HG02884 (cell line): Measurements from ENCODE around the gene ST8SIA2.
"Not testable (repeated sequence)": the region's sequence is repeated elsewhere in the genome, so short reads cannot be mapped to it uniquely, and the experiment has no call there.

Source experiments
- ATAC-seq: cut with Tn5 transposase; IDR thresholded peaks from one replicate; pipeline ENCODE4 v1.9.1; 2021; ENCODE audit warnings: mild to moderate bottlenecking, moderate library complexity; ENCODE audit not compliant: unreplicated experiment

ST8SIA2 gene

DNA sequence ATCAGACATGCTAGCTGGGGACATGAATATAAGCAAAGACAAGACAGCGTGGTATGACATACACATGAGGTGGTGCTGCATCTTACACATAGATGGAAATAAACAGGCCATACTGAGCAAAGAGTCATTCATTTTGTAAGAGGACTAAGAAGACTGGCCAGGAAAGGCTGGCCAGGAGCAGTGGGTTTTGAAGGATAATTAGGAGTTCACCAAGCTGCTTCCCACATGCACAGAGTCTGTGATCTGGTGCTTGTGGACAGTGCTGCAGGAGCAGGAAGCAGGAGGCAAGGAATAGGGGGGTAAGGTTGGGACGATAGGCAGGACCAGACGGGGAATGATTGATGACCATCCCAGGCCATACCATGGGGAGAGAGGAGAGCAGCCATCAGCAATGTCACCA, 41.5 kb downstream of the ST8SIA2 start:
- no peak for ATAC-seq

GRCh38 chr15:92438471-92438870, 44.8 kb downstream of the ST8SIA2 start:
- ATAC-seq, result no peak

DNA sequence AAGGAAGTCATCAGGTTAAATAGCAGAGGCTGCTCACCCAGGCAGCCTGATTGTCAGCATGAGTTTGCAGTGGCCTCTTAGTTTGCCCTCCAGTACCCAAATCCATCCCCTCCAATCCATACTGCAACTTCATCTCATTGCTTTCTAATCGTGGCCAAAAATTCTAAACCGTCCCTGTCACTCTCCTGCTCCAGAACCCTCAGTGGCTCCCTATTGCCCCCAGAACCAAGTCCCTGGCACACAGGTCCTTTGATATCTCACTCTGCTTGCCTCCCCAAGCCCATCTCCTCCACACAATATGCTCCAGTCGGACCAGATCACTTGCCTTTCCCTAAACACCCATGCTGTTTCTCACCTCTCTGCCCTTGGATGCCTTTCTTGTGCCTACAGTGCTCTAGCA, 49.7 kb downstream of the ST8SIA2 start:
- ATAC-seq, result no peak

- no peak for ATAC-seq
Observed at GRCh38 chr15:92444631-92445030, 51.0 kb downstream of the ST8SIA2 start.

DNA sequence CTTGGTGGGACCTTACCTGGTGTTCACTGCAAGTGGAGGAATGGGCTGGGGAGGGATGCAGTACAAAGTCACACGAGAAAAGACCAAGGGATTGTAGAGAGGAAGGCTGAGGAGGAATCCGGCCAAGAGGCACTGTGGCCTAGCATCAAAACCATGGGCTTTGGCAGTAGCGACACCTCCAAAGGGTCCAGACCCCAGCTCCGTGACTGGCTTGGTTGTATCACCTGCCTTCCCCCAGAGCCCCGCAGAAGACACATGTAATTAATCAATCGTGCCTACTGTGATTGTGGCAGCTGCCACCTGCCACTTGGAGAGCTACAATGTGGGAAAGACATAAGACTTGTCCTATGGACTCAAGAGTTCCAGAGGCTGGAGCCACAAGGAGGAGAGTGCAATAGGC, 54.7 kb downstream of the ST8SIA2 start:
- ATAC-seq, result no peak

DNA sequence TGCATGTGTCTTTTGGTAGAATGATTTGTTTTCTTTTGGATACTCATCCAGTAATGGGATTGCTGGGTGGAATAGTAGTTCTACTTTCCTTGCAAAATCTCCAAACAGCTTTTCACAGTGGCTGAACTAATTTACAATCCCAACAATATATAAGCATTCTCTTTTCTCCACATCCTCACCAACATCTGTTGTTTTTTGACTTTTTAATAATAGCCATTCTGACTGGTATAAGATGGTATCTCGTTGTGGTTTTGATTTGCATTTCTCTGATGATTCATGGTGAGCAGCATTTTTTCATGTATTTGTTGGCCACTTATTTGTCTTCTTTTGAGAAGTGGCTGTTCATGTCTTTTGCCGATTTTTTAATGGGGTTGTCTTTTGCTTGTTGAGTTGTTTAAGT, 55.8 kb downstream of the ST8SIA2 start:
- no peak for ATAC-seq

DNA sequence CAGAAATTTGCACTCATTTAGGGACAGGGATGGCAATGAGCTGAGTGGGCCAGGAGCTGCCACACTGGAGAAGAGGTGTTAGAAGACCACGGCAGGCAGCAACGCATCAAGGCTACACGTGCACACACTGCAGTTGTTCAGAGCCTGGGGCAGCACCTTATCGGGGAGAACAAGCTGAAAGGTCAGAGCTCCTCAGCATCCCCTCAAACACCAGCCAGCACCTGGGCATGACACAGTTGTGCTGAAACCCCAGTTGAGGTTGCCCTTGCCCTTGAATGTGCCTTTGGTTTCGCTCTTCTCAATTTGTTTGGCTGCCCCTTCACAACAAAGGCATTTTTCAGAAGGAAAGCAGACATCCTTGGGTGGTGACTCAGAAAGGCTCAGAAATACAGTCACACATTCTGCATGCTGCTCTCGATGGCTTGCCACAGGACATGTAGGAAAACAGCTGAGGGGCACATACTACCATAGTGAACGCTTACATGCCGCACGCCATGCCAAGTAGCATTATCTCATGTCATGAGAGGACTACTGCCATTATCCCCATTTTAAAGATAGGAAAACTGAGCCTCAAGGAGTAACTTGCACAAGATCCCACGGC, 57.6 kb downstream of the ST8SIA2 start:
- ATAC-seq, result no peak

DNA sequence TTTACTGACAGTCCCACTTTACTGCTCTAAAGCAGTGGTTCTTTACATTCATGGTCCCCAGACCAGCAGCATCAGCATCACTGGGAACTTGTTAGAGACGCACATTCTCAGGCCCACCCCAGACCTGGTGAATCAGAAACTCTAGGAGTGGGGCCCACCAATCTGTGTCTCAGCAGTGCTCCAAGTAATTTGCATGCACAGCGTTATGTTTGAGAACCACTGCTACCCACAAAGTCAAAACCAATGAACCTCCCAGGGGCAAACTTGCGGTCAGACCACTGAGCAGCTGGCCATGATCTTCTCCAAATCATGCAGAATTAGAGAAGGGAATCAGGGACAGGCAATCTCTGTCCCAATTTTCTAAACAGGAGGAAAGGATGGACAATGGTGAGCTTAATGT, 58.5 kb downstream of the ST8SIA2 start:
- ATAC-seq, result no peak

DNA sequence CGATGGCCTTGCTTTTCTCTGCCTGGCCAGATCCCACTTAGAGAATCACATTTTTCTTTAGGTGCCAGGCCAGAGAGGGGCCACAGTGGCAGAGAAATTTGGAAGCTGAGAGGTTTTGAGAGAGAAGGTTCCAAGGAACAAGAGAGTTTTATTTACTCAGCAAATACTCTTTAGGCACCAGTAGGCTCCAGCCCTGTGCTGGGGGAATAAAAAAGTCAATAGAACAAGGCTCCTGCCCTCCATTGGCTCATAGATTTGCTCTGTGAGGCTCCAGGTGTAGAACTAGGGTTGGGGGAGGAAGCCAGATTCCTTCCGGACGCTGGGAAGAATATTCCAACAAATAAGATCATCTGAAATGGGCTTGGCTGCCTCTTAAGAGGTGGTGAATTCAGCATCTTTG, 59.9 kb downstream of the ST8SIA2 start:
- no peak for ATAC-seq

DNA sequence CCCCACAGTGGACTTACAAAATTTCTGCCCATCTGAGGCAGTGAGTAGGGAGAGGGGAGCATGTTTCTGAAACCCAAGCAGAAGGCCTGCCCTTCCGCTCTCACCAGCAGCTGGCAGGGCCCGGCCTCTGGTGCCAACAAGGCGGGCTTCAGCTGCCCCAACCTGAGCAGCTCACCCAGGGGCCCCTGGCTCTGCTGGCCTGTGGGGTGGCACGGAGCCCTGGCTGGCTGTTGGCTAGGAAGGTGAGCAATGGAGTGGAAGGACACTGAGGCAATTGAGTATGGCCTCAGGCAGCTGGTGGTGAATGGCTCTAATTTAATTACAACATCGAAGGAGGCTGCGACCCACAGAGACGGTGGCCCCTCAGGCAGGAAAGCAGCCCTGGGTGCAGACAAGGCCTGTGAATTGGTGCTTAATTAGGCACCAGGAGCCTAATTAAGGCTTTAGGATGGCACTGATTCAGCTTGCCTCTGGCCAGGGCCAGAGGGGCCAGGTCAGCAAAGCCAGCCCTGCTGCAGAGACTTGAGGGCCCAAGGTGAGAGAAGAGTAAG, 60.9 kb downstream of the ST8SIA2 start:
- ATAC-seq, result no peak

- no peak for ATAC-seq
Observed at GRCh38 chr15:92455271-92455670, 61.6 kb downstream of the ST8SIA2 start.

- no peak for ATAC-seq
Observed at GRCh38 chr15:92457471-92458041, 63.9 kb downstream of the ST8SIA2 start.

DNA sequence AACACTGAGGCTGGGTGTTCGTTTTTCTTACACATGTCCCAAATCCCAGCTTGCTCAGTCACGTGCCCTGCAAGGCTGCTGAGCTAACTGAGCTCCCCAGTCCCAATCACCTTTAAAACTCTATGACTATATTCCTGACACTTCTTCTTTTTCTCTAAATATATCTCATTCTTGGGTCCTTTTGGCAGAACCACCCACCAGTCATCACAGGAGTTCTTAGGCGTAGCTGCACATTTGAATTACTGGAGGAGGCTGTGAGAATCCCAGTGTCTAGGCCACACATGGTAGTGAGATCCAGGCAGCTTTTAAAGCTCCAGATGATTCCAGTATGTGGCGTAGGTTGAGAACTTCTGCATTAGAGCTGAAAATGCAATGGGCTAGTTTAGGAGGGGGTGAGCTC, 66.3 kb downstream of the ST8SIA2 start:
- ATAC-seq, result no peak

DNA sequence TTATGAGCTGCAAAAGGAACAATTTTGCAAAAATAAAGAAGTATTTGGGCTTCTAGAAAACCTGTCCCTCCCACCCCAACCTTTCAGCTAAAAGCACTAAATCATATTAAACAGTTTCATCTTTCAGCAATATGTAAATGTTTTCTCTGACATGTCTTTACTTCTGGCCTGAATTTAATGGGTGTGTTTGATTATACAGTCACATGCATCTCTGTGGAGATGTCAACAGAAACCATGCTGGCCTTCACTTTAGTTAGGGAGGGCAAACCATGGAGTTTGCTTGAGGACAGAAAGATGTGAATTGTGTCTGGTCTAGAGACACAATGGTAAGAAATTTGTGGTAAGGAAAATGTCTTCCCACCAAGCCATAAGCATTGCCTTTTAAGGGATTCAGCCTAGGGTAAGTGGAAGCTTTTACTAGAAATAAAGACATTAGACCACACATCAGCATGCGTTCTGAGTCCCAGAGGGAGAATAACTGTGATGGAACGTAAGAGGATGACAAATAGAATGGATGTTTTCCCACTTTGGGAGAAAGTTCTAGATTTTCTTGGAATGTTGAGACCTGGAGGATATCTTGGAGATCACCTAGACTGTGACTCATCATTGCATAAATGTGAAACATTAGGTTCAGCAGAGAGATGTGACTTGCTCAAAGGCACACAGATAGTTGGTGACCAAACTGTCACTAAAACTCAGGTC, 68.9 kb downstream of the ST8SIA2 start:
- ATAC-seq, result no peak

- ATAC-seq, result no peak
Observed at GRCh38 chr15:92463352-92463751, 69.7 kb downstream of the ST8SIA2 start.

- no peak for ATAC-seq
Observed at GRCh38 chr15:92463826-92464225, 70.1 kb downstream of the ST8SIA2 start.

DNA sequence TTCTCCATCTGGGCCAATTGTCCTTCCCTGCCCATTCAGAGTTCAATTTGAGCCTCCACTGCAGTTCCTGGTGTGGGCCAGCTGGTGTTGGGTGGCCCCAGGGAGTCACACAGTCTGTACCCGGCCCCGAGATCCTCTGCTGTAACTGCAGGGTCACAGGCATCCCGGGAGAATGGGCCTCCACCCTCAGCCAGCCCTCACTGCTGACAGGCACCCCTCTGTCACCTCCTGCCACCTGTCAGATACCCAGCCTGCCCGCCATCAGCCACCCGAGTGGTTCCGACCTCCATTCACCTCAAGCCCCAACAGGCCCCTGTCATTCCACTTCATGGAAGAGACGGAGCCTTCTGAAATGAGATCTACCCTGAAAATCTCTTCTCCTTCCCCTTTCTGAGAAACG, 73.2 kb downstream of the ST8SIA2 start:
- ATAC-seq, result no peak

GRCh38 chr15:92467245-92467644, 73.6 kb downstream of the ST8SIA2 start:
- no peak for ATAC-seq

DNA sequence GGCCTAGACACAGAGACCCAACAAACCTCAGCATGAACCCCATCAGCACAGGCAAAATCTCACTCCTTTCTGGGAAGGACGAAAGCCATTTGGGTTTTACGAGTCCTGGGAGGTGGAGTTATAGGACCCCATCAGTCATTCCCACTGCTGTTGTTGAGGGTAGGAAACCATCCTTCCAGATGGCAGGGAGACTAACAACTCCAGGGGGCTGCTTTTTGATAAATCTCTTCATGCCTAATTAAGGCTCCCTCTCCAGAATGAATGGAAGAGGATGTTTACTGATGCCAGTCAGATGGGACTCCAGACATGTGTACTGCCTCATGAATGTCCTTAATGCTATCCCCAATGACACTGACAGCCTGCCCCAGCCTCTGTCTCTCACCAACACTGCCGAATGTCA, 75.3 kb downstream of the ST8SIA2 start:
- ATAC-seq, result no peak

GRCh38 chr15:92471288-92471687, 77.6 kb downstream of the ST8SIA2 start:
- ATAC-seq, result no peak

DNA sequence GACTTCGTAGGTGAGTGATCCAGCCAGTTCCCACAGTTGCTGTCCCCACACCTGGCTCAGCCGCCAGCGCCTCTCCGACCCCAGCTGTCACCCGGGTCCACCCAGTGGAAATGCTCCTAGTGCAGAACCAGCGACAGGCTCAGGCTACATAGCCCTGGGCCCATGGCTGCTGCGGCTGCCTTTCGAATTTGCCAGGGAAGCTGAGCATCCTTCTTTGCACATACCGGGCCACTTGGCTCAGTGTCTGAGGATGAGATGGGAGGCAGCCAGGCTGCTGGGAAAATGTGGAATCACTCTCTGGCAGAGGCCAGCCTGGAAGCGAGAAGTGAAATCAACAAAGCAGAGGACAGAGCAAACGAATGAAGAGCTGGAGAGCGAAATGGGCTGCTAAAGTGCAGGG, 80.1 kb downstream of the ST8SIA2 start:
- ATAC-seq, result no peak

GRCh38 chr15:92479730-92480129, 86.0 kb downstream of the ST8SIA2 start:
- not testable (repeated sequence) for ATAC-seq
